GM12891 (cell line): ENCODE results near the gene PIGV.
"Not testable (repeated sequence)": the region's sequence is repeated elsewhere in the genome, so short reads cannot be mapped to it uniquely, and the experiment has no call there.

ENCODE experiments used
- POLR2A ChIP-seq: IDR thresholded peaks from 2 replicates; pipeline ENCODE4 v1.6.1; 2011; ENCODE audit warnings: low read depth, low read length, control low read depth
- TAF1 ChIP-seq: IDR thresholded peaks from 2 replicates; pipeline ENCODE4 v1.6.1; 2011; ENCODE audit warnings: low read depth, low read length, control low read depth

DNA sequence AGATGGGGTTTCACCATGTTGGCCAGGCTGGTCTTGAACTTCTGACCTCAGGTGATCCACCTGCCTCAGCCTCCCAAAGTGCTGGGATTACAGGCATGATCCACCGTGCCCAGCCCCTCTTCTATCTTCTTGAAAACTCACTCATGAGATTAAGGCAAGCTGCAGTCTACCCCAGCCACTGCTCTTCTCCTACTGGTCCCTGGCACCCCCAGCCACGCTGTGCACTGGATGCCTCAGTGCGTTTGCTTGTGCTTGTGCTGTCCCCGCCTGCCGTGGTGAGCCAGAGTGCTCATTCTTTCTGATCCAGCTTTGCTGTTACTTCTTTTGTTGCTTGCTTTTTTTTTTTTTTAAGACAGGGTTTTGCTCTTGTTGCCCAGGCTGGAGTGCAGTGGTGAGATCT is 49.9 kb downstream of the PIGV start:
- not testable (repeated sequence) for TF ChIP-seq POLR2A, TAF1
